ENCODE measurements around the gene CC2D1B. TPM values are rescaled to one million over a fixed set of nuclear protein-coding genes. Genes with fewer than 3 reads are reported as not detected.
A peak's percentile ranks its signal among the peaks of the same experiment; 100 is the strongest.

CC2D1B gene
- total RNA-seq, 1 experiment from 2014 or later = 34.7 TPM

GRCh38 chr1:52368383-52369172 lies 2.6 kb upstream of the CC2D1B start:
- intact Hi-C loops (cut with micrococcal nuclease; ENCODE audit: unreplicated experiment) = loop anchor here (5.0 to 10.0 kb wide), 2 partner anchors 226 to 316 kb away; partner anchors contain the start of gene ZFYVE9
- CTCF ChIA-PET = interaction anchor here (0.6 to 1.0 kb wide), 4 partner anchors 39 to 531 kb away, joined by 3 to 5 read pairs (median 3); no protein-coding TSS in a partner anchor
- no peaks in the 10 kb centered on the region for H3K27me3 ChIP-seq (replicated peaks; ENCODE audit: insufficient read depth, low read depth, low read length, poor library complexity)
- POLR2A ChIA-PET (ENCODE audit: low non-redundant PET) = no interaction called here
- BruUV-seq (replicated peaks) = no TSS peak
- H3K36me3 ChIP-seq (ENCODE audit: insufficient read depth, low read length, poor library complexity, severe bottlenecking) = peaks cover 23% of the 10 kb centered on the region
- H3K9me3 ChIP-seq (ENCODE audit: low read depth, low read length, poor library complexity, severe bottlenecking) = no peaks in the 10 kb centered on the region
- H3K27ac ChIP-seq (ENCODE audit: low read depth, low read length, poor library complexity, severe bottlenecking) = peak overlapping the region; percentile 59
- H3K4me3 ChIP-seq (ENCODE audit: low read depth, low read length, poor library complexity, severe bottlenecking) = peak overlapping the region; percentile 50
- DNase-seq (ENCODE audit: low spot score) = peak; percentile 77
- H3K4me1 ChIP-seq (ENCODE audit: insufficient read depth, low read length, poor library complexity, severe bottlenecking) = peaks cover 12% of the 10 kb centered on the region
- TF ChIP-seq, protein P1, sequence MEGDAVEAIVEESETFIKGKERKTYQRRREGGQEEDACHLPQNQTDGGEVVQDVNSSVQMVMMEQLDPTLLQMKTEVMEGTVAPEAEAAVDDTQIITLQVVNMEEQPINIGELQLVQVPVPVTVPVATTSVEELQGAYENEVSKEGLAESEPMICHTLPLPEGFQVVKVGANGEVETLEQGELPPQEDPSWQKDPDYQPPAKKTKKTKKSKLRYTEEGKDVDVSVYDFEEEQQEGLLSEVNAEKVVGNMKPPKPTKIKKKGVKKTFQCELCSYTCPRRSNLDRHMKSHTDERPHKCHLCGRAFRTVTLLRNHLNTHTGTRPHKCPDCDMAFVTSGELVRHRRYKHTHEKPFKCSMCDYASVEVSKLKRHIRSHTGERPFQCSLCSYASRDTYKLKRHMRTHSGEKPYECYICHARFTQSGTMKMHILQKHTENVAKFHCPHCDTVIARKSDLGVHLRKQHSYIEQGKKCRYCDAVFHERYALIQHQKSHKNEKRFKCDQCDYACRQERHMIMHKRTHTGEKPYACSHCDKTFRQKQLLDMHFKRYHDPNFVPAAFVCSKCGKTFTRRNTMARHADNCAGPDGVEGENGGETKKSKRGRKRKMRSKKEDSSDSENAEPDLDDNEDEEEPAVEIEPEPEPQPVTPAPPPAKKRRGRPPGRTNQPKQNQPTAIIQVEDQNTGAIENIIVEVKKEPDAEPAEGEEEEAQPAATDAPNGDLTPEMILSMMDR (conservative IDR thresholded peaks at IDR 0.05; ENCODE audit: low read depth, low read length) = peak; percentile 42; the same call in 1 of the 2 replicates
- TF ChIP-seq EZH2 (IDR thresholded peaks at IDR 0.05; ENCODE audit: borderline replicate concordance, low read depth, low read length, poor library complexity, severe bottlenecking) = no peak

GRCh38 chr1:52367272-52367671 lies 1.3 kb upstream of the CC2D1B start:
- Histone ChIP-seq H3K9me3 (ENCODE audit: low read depth, low read length, poor library complexity, severe bottlenecking) (no peaks in the 10 kb centered on the region), H3K27ac (ENCODE audit: low read depth, low read length, poor library complexity, severe bottlenecking) (peak overlapping the region; percentile 91), H3K4me1 (ENCODE audit: insufficient read depth, low read length, poor library complexity, severe bottlenecking) (peaks cover 12% of the 10 kb centered on the region), H3K27me3 (replicated peaks; ENCODE audit: insufficient read depth, low read depth, low read length, poor library complexity) (no peaks in the 10 kb centered on the region), H3K36me3 (ENCODE audit: insufficient read depth, low read length, poor library complexity, severe bottlenecking) (peaks cover 16% of the 10 kb centered on the region), H3K4me3 (ENCODE audit: low read depth, low read length, poor library complexity, severe bottlenecking) (no peak overlapping the region)
- DNase-seq (ENCODE audit: low spot score) = no peak
- POLR2A ChIA-PET (ENCODE audit: low non-redundant PET) = no interaction called here
- no TSS peak for BruUV-seq (replicated peaks)
- intact Hi-C loops (cut with micrococcal nuclease; ENCODE audit: unreplicated experiment) = loop anchor here (5.0 to 10.0 kb wide), 2 partner anchors 225 to 318 kb away; partner anchors contain the start of gene ZFYVE9
- CTCF ChIA-PET = no interaction called here
- no peak for TF ChIP-seq EZH2 (IDR thresholded peaks at IDR 0.05; ENCODE audit: borderline replicate concordance, low read depth, low read length, poor library complexity, severe bottlenecking)
- TF ChIP-seq, protein P1 (conservative IDR thresholded peaks at IDR 0.05; ENCODE audit: low read depth, low read length) = no peak

- ChIA-PET POLR2A (ENCODE audit: low non-redundant PET) (interaction anchor here (0.5 kb wide), 1 partner anchor 411 kb away, joined by 3 read pairs; no protein-coding TSS in a partner anchor), CTCF (no interaction called here)
- intact Hi-C loops (cut with micrococcal nuclease; ENCODE audit: unreplicated experiment) = loop anchor here (5.0 to 10.0 kb wide), 2 partner anchors 224 to 318 kb away; partner anchors contain the start of gene ZFYVE9
- no peak for DNase-seq (ENCODE audit: low spot score)
- Histone ChIP-seq H3K4me1 (ENCODE audit: insufficient read depth, low read length, poor library complexity, severe bottlenecking) (peaks cover 12% of the 10 kb centered on the region), H3K27me3 (replicated peaks; ENCODE audit: insufficient read depth, low read depth, low read length, poor library complexity) (no peaks in the 10 kb centered on the region), H3K27ac (ENCODE audit: low read depth, low read length, poor library complexity, severe bottlenecking) (peak overlapping the region; percentile 91), H3K36me3 (ENCODE audit: insufficient read depth, low read length, poor library complexity, severe bottlenecking) (peaks cover 18% of the 10 kb centered on the region), H3K9me3 (ENCODE audit: low read depth, low read length, poor library complexity, severe bottlenecking) (no peaks in the 10 kb centered on the region), H3K4me3 (ENCODE audit: low read depth, low read length, poor library complexity, severe bottlenecking) (peak overlapping the region; percentile 92)
- TF ChIP-seq, protein P1 (conservative IDR thresholded peaks at IDR 0.05; ENCODE audit: low read depth, low read length) = no peak
- TF ChIP-seq EZH2 (IDR thresholded peaks at IDR 0.05; ENCODE audit: borderline replicate concordance, low read depth, low read length, poor library complexity, severe bottlenecking) = no peak
- BruUV-seq (replicated peaks) = no TSS peak
Measured at GRCh38 chr1:52366517-52366827, 467 bp upstream of the CC2D1B start.

Data from A673 (cell line).